ENCODE measurements around the gene BUD13.
"Not testable (repeated sequence)": the region's sequence is repeated elsewhere in the genome, so short reads cannot be mapped to it uniquely, and the experiment has no call there.

The BUD13 gene

DNA sequence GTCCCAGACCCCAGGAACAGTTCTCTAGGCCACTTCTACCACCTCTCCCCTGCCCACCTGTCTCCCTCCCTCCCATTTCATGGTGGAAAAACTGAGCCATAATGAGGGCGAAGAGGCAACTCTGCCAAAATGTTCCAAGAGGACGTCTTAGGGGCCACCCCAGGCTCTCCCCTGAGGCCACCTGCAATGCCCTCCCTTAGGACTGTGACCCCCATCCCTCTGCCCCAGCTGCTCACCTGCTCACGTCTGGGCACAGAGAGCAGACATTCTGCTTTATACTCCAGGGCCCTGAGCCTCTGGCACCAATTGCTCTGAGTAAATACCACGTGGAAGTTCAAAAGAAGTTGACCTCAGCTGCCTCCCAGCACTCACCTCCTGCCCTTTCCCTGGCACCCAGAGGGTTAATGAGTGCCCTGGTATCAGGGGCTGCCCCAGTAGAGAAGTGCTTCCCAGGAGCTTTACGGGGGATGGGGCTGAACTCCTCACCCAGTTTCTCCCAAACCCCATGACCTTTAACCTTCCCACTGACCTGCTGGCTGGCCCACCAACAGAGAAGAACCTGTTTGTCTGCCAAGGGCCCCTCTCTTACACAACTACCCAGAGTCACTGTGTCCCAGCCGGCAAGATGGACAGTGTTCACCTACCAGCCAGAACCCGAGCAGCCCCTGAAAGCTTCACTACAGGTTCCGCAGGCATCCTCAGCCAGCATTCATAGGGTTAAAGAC, 19.5 kb upstream of the BUD13 start:
- DNase-seq: no peak

DNA sequence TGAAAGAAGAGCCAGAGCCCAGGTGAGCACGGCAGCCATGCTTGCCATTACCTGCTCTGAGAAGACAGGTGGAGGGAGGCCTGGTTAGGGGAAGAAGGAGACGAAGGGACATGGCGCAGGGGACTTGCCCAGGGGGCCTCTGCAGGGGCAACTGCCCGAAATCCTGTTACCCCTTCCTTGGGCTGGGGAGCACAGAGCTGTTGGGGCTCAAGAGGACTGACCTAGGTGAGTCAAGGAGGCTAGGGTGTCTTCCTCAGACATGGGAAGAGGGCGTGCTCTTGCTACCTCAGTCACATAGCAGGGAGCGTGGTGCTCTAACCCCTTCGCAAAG, 19.0 kb upstream of the BUD13 start, which contains the start of gene APOA5:
TSS of gene APOA5 (minus strand) at position 67 of the 331 bp plus-strand sequence. CDS start at position 48, 19 bp downstream.
- DNase-seq: no peak

DNA sequence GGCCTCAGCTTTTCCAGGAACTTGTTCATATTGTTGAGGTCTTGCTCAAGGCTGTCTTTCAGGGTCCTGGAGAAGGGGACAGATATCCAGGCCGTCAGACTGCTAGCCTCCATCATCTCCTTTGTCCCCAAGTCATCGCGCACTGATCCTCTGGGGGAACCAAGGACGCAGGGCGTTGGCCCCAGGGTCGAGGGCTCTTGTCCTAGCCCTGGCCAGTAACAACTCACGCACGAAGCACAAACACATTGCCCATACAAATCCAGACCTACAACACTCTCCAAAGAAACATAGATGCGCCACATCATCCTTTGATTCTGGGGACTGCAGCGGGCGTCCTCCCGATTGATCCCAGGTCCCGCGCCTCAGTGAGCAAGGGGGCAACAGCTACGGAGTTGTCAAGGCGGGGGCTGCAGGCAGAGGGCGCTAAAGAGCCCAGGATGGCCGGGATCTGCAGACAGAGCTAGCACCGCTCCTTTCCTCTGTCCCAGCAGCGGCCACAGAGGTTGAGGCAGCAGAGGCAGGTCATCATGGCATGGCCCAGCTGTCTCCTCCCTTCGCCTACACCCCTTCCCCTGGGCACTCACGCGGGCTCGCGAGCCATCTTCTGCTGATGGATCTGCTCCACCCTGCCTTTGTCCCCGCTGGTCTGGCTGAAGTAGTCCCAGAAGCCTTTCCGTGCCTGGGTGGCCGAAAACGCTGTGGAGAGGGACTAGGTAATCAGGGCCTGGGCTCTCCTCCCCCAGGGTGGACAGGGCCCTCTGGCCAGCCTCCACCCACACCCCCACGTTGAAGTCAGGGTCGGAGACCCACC, 18.4 kb upstream of the BUD13 start:
- peak; percentile 47 to 55 for DNase-seq

DNA sequence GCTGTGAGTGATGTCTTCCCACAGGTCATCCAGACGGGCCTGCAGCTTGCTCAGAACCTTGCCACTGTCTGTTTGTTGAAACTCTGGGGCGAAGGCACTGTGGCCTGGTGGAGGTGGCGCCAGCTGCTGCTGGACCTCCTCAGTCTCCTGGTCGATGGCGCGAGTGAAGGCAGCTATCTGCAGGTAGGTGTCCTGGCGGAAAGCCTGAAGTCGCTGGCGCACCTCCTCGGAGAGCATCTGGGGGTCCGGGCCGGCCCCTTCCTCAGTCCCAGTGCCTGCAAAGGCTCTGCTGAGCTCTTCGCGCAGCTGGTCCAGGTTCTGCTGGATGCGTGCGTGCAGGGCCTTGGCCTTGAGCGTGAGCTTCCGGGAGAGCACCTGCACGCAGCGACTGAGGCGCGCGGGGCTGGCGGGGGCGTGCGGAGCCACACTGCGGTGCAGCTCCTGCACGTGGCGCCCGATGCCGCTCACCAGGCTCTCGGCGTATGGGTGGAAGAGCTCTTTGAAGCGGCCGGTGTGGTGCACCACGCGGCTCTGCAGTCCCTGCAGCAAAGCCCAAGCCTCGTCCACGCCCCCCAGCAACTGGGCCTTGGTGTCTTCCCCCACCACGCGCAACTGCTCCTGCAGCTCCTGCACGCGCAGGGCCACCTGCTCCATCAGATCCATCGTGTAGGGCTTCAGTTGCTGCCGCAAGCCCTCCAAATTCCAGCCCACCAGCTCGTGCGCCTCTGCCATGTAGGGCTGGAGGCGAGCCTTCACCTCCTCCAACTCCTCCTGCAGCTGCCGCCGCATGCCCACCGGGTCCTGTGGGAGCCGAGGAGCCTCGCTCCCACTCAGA, 17.6 kb upstream of the BUD13 start:
- no peak for DNase-seq

DNA sequence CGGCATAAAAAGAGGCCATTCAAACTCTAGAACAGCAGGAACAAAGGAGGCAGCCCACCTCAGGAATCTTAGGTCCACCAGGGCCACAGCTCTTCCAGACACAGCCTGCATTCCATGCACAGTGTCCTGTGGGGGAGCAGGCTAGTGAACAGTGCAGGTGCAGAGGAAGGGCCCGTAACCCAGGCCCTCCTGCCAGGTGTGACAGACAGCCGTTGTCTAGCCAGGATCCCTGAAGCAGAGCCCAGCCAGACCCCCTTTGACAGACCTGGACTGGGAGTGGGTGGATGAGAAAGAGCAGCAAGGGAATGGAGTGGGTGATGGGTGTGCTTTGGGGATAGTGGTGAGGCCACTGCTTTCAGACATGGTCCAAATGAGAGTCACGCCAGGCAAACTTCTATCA, 16.2 kb upstream of the BUD13 start:
- DNase-seq: no peak

DNA sequence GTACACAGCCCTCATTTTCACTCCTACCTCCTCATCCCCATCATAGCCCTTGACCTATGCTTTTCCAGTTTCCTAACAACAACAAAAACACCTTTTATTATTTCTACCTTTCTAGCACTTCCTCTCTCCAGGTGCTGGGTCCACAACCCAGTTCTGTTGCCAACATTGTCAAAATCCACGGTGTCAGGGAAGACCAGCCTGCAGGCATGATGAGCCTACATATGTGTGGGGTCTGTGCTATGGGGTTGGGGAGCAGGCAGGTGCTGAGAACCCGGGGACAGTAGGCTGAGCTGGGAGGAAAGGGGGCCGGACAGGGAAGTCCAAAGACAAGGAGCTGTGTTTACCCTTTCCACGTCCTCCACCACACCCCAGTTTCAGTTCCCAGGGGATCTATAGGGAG, 15.7 kb upstream of the BUD13 start:
- no peak for DNase-seq

DNA sequence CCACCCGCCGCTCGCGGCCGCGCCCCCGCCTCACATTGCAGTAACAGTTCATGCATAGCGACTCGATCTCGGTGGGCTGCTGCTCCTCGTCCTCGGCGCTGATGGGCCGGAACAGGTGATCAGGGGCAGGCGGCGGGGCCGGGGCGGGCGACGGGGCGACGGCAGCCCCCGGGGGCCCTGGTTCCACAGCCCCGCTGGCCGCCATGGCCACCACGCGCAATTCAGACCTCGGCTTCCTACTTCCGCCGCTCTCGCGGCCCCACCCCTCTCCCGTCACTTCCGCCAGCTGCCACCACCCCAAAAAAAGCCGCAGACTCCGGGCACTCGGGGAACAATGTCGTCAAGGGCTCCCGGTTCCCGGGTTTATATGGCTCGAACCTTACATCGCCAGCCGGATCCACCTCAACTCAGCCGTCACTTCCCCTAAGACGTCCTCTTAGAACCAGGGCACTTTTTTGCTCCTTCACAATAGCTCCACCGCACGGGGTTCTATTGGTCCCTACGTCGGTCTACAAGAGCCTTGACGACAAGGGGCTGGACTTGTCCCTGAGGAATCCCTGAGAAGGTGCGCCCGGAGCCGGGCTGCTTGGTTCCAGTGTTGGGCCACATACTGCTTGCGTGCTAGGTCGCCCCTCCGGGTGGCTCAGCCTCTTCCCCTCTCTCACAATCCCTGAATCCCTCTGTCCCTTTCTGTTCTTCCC, 15.1 kb upstream of the BUD13 start, which contains the start of gene ZPR1:
TSS of gene ZPR1 (minus strand) at position 238 of the 701 bp plus-strand sequence. CDS start at position 205, 33 bp downstream.
- peak; percentile 50 to 66 for DNase-seq

DNA sequence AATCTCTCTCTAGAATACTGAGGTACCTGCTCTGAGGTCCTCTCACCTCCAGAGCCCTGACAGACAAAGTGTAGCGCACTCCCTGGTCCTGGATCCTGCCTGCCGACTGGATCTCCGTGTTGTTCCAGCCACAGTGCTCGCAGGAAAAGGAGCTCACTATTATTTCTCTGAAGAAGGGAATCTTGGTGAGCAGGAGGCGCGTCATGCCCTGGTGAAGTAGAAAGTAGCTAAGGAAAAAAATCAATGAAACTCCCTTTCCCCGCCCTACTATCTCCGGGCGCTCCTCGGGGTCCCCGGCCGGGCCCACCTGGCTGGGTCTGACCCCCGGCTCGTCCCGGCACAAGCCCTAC, 14.6 kb upstream of the BUD13 start:
- DNase-seq: no peak

DNA sequence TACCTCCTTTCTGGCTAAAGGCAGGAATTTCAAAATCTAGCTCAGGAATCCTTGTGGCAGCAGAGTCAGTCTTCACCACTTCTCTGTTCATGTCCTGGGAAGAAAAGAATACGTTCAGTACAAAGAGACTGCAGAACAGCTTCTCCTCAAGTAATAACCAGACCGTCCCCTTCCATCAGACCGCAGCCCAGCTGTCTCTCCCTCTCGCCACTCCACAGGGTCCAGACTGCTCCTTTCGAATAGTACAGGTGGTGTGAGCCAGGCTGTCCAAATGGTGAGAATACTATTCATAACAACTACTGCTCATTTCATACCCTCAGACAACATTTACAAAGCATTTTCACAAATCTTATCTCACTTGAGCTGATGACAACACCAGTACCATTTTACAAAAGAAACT, 14.2 kb upstream of the BUD13 start:
- DNase-seq: no peak

DNA sequence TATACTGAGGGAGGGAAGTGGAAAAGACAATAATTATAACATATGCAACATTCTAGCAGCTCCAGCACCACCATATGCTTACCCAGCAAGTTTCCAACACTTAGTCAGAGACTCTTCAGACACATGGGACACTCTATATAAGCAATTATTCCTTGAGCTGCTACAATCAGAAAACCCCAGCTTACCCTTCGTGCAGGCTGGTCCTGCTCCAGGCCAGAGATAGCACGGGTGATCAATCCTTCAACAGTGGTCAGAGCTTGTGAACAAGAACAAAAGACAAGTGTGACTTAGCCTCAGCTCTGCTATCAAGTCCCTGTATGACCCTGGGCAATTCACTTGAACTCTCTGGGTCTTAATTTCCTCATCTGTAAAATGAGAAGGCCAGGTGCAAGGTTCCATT, 13.5 kb upstream of the BUD13 start:
- DNase-seq: no peak

DNA sequence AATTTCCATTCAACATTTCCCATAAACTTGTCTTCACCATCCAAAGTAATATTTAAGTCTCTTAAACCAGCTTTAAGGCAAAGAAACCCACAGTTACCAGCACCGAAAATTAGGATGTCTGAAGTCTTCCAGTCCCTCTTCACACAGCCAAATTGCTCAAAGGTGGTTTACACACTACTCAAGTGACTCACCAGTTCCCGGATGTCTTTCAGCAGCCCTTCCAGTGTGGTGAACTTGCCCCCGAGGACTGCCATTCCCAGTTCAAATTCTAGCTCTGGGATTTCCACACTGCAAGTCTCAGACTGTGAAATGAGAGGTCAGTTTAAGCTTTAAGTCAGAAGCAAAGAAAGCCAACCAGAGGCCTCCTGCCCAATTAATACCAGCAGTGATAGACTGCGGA, 9.9 kb upstream of the BUD13 start:
- no peak for DNase-seq

DNA sequence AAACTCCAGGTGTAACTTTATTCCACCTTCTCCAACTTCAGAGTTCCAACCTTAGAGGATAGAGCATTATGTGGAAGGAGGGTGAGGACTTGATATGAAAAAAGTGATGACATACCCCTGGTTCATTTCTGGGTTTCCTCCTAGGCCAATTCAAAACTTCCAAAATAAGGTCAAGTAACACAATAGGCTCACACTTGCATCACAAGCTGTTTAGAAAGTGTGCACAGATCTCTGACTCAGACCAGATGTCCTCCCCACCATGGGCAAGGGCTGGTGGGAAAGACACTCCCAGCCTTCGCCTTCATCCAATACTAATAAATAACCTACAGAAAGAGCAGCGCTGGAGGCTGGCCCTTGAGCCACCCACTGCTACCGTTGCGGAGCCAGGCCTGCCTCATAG, 5.8 kb upstream of the BUD13 start:
- DNase-seq: no peak

DNA sequence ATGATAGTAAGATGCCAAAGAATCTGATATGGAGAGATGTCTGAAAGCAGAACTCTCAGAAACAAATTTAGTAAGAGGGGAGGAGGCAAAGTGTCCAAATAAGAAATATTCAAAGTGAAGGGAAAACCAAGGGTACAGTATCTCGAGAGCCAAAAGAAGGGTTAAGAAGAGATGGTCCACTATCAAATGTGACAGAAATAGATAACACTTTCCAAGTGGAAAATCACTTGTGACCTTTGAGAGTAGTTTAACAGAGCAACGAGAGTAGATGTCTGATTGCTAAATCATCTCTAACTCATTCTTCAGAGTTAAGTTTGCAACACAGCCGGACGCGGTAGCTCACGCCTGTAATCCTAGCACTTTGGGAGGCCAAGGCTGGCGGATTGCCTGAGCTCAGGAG, 4.3 kb upstream of the BUD13 start:
- no peak for DNase-seq

DNA sequence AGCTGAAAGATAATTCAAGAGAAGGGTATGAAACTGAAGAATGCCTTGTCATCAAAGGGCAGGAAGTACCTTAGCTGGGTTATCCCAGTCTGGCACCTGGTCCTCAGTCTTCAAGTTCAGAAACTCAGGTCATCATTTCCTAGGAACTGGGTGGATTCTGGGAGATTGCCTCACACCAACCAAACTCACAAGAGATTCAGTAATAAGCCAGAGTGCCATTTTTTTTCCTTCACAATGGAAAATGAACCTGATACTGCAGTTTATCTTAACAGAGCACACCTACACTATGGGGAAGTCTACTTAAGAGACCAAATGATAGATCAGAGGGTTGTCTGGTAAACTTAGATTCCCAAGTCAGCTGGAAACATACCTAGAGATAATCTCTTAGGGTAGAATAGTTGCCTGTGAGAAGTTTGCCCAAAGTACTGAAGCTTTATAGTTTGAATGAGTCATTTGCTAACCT, 3.8 kb upstream of the BUD13 start:
- DNase-seq: no peak

DNA sequence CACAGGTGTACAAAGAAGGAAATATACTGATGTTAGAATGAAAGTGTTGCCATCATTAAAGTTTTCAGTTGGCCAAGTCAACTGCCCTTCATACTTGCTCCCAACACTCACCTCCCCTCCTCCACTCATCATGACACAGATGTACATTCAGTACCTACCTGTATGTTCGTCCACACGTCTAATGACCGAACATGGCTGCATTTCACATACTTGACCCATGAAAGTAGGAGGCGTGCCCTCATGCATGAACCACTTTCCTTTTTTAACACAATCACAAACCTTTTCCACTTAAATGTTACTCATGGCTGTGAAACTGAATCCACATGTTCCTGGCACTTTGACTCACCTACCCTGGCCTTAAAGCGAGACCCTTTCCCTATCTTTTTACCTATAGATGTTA, 3.2 kb upstream of the BUD13 start:
- DNase-seq: no peak

DNA sequence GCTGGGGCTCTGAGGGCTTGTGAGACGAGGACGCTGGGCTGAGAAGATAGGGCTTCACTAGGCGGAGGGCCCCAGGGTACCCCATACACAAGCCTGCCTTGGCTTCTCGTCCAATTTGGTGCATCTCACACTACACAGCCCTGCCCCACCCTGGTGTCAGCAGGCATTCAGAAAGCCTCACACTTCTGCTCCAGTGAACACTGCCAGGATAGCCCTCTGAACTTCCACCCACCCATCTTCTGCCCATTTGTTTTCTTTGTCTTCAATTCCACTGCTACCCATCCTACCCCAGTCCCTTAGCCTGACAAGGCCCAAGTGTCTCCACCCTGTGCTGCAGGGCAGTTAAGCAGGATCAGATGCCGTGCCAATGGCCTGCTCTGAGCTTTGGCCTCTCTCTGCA, 1.9 kb upstream of the BUD13 start:
- DNase-seq: no peak

DNA sequence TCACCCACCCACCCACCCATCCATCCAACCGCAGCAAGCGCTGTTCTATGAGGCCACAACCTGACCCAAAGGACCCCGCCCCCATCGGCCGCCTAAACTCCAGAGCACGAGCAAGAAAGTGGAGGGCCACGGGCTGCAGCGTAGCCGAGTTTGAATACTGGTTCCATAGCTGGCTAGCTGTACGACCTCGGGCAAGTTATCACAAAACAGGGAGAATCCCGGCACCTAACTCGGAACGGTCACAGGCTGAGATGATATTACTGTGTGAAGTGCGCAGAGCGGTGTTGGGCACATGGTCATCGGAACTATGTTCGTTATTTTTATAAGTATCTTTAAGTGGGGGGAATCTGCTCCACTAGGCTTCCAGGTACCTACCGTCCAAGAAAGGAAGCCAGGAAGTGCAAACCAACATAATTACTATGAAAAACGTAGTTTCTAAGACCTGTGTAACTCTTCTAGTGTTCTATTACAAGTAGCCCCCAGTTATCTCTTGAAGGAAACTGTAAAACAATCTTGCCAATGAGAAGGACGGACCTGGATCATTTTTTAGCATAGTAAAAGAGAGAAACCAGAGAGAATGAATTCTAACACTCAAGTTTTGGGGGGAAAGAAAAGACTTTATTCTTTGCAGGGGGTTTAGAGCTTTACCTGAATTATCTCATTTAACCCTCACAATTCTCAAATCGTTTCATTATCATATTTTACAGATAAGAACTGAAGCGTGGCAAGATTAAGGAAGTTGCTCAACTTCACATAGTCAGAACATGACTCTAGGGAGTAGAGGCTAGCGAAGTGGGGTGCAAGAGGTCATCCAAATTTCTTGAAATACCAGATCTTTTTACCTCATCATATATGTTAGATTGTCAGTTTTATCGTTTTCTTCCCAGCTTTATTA, 663 bp upstream of the BUD13 start:
- DNase-seq: peak; percentile 55 to 61

DNA sequence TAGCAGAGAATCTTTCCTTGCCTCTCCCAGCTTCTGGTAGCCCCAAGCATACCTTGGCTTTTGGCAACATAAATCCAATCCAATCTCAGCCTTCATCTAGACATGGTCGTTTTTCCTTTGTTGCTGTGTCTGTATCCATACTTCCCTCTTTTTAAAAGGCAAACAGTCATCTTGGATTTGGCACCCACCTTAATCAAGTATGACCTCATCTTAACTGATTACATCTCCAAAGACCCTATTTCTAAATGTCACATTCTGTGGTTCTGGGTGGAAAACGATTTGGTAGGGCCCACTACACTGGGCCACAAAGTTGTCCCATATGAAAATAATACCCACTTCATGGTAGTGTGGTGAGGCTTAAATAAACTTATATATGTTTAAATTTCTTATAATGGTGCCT, 852 bp downstream of the BUD13 start:
- no peak for DNase-seq

DNA sequence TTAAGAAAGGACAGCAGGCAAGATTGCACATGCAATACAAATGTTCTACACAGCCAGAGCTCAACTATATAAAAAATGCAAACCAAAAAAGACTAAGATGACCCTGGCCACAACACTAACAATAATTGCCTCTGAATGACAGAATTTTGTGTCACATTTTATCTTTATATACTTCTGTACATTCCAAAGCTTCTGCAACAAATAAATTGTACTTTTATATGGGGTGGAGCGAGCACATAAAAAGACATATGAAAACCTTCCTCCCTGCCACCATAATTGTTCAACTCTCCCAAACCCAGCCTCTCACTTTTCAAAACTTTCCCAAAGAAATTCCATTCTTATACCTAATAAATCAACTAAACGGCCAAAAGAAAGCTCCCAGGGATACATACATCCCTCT, 10.7 kb downstream of the BUD13 start:
- DNase-seq: no peak

DNA sequence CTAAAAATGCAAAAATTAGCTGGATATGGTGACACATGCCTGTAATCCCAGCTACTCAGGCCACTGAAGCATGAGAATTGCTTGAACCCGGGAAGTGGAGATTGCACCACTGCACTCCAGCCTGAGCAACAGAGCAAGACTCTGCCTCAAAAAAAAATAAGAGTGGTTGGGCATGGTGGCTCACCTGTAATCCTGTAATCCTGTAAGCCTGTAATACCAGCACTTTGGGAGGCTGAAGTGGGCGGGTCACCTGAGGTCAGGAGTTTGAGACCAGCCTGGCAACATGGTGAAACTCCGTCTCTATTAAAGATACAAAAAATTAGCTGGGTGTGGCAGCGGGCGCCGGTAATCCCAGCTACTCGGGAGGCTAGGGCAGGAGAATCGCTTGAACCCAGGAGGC, 16.7 kb downstream of the BUD13 start:
- DNase-seq: not testable (repeated sequence)

DNA sequence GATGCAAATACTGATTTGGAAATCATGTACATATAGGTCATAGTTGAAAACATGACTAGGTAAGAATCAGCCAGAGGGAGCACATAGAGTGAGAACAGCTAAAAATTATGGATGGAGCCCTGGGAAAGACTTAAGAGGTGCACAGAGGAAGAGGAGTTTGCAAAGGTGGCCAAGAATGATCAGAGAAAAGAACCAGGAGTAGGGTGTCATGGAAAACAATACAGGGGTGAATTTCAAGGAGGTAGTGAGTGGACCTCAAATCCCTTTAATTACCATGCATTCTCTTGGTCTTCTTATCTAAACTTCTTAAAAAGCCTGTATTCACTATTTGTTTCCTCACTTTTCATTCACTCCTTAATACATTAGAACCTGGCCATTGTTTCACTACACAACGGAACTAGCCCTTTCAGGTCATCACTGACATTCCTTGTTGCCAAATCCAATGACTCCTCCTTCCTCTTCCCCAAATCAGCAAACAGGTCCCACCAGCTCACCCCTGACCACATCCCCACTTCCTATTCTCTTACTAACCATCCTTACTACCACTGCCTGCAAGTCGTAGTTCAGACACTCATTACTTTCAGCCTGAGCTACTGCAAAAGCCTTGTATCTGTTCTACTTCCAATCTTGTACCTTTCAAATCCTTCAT, 22.6 kb downstream of the BUD13 start:
- DNase-seq: no peak

Measured in AML-193 (cell line).